Activated naive CD4-positive, alpha-beta T cell treated with anti-CD3 and anti-CD28 coated beads for 36 hours (primary cell): Measurements from ENCODE around the gene GPX7. TPM values are rescaled to one million over a fixed set of nuclear protein-coding genes. Genes with fewer than 3 reads are reported as not detected.

ENCODE experiments used
- CTCF ChIA-PET: fragments of 350-600 bp; sonication (Branson Sonifier 250); formaldehyde crosslinking; loops from one replicate; lab custom pipeline; 2021; ENCODE audit warnings: antibody characterized with exemption; lab: Charles Lee
- DNase-seq: peaks from one replicate; pipeline ENCODE4 v3.0.0-alpha.2; 2020
- H3K27ac Mint-ChIP-seq: one replicate; pipeline ENCODE4 v1.8.0; 2021; ENCODE audit warnings: mild to moderate bottlenecking, mixed read lengths
- H3K27me3 Mint-ChIP-seq: one replicate; pipeline ENCODE4 v1.8.0; 2021; ENCODE audit warnings: low read depth, mixed read lengths
- H3K36me3 Mint-ChIP-seq: one replicate; pipeline ENCODE4 v1.8.0; 2021; ENCODE audit warnings: low read depth, mixed read lengths
- H3K4me1 Mint-ChIP-seq: one replicate; pipeline ENCODE4 v1.8.0; 2021; ENCODE audit warnings: low read depth, mixed read lengths
- H3K4me3 Mint-ChIP-seq: one replicate; pipeline ENCODE4 v1.8.0; 2021; ENCODE audit warnings: mild to moderate bottlenecking, moderate library complexity, mixed read lengths
- H3K9me3 Mint-ChIP-seq: one replicate; pipeline ENCODE4 v1.8.0; 2021; ENCODE audit warnings: mixed read lengths
- intact Hi-C: fragments of 100-400 bp; cut with micrococcal nuclease; formaldehyde crosslinking; loops from one replicate; pipeline ENCODE4 v1.15.1; 2023
- total RNA-seq, 2 experiments: library from RNA; stranded (reverse); gene quantifications; one replicate each; pipeline ENCODE4 v1.2.3, GENCODE V29; 2021

GPX7 gene
- total RNA-seq, 2 experiments from 2014 or later, result 20.4 to 20.6 TPM

- Mint-ChIP-seq H3K27me3 (no peaks in the 10 kb centered on the region), H3K36me3 (peaks cover 3% of the 10 kb centered on the region), H3K27ac (no peak overlapping the region), H3K9me3 (no peaks in the 10 kb centered on the region), H3K4me1 (peaks cover 9% of the 10 kb centered on the region), H3K4me3 (no peak overlapping the region)
- intact Hi-C loops, result no loop called here
- DNase-seq, result no peak
- CTCF ChIA-PET, result interaction anchor here (0.9 kb wide), 1 partner anchor 8 kb away, joined by 3 read pairs; no protein-coding TSS in a partner anchor
These were observed 11.6 kb downstream of the GPX7 start for GRCh38 chr1:52613636-52614373.

GRCh38 chr1:52614671-52615070, 12.5 kb downstream of the GPX7 start:
- no peaks in the 10 kb centered on the region for H3K9me3 Mint-ChIP-seq
- intact Hi-C loops, result no loop called here

GRCh38 chr1:52615489-52616042, 13.4 kb downstream of the GPX7 start:
- H3K27me3 Mint-ChIP-seq, result no peaks in the 10 kb centered on the region
- DNase-seq, result no peak
- peaks cover 9% of the 10 kb centered on the region for H3K4me1 Mint-ChIP-seq
- no peaks in the 10 kb centered on the region for H3K9me3 Mint-ChIP-seq
- H3K27ac Mint-ChIP-seq, result no peak overlapping the region
- intact Hi-C loops, result no loop called here
- CTCF ChIA-PET, result no interaction called here
- peaks cover 6% of the 10 kb centered on the region for H3K36me3 Mint-ChIP-seq
- no peak overlapping the region for H3K4me3 Mint-ChIP-seq

More at GRCh38 chr1:52614671-52615070, 12.5 kb downstream of the GPX7 start:
- Mint-ChIP-seq H3K4me3 (no peak overlapping the region), H3K27me3 (no peaks in the 10 kb centered on the region), H3K27ac (no peak overlapping the region), H3K36me3 (peaks cover 3% of the 10 kb centered on the region), H3K4me1 (peaks cover 9% of the 10 kb centered on the region)
- CTCF ChIA-PET, result no interaction called here
- DNase-seq, result no peak

GRCh38 chr1:52621950-52622349, 19.8 kb downstream of the GPX7 start:
- Mint-ChIP-seq H3K27me3 (no peaks in the 10 kb centered on the region), H3K27ac (no peak overlapping the region), H3K9me3 (peaks cover 3% of the 10 kb centered on the region), H3K4me1 (no peaks in the 10 kb centered on the region), H3K4me3 (no peak overlapping the region), H3K36me3 (peaks cover 5% of the 10 kb centered on the region)
- intact Hi-C loops, result no loop called here
- DNase-seq, result no peak
- CTCF ChIA-PET, result no interaction called here

GRCh38 chr1:52623812-52624211, 21.6 kb downstream of the GPX7 start:
- CTCF ChIA-PET, result interaction anchor here (0.7 kb wide), 1 partner anchor 52 kb away, joined by 3 read pairs; no protein-coding TSS in a partner anchor
- H3K27me3 Mint-ChIP-seq, result no peaks in the 10 kb centered on the region
- H3K27ac Mint-ChIP-seq, result no peak overlapping the region
- H3K9me3 Mint-ChIP-seq, result peaks cover 3% of the 10 kb centered on the region
- intact Hi-C loops, result no loop called here
- peaks cover 5% of the 10 kb centered on the region for H3K36me3 Mint-ChIP-seq
- H3K4me1 Mint-ChIP-seq, result no peaks in the 10 kb centered on the region
- no peak overlapping the region for H3K4me3 Mint-ChIP-seq
- DNase-seq, result no peak

- peaks cover 10% of the 10 kb centered on the region for H3K4me1 Mint-ChIP-seq
- no peaks in the 10 kb centered on the region for H3K36me3 Mint-ChIP-seq
- intact Hi-C loops, result no loop called here
- no peak overlapping the region for H3K4me3 Mint-ChIP-seq
- H3K27me3 Mint-ChIP-seq, result no peaks in the 10 kb centered on the region
- H3K27ac Mint-ChIP-seq, result no peak overlapping the region
- CTCF ChIA-PET, result interaction anchor here (0.7 kb wide), 1 partner anchor 551 kb away, joined by 6 read pairs; no protein-coding TSS in a partner anchor
- H3K9me3 Mint-ChIP-seq, result peaks cover under 1% of the 10 kb centered on the region
- DNase-seq, result no peak
These were observed 24.9 kb downstream of the GPX7 start for GRCh38 chr1:52627028-52627427.

- intact Hi-C loops, result no loop called here
- DNase-seq, result no peak
- no peaks in the 10 kb centered on the region for H3K9me3 Mint-ChIP-seq
- H3K27ac Mint-ChIP-seq, result no peak overlapping the region
- H3K36me3 Mint-ChIP-seq, result no peaks in the 10 kb centered on the region
- peaks cover 18% of the 10 kb centered on the region for H3K4me1 Mint-ChIP-seq
- H3K4me3 Mint-ChIP-seq, result no peak overlapping the region
- CTCF ChIA-PET, result interaction anchor here (0.6 to 1.5 kb wide), 3 partner anchors 8 to 38 kb away, joined by 3 to 4 read pairs (median 4); no protein-coding TSS in a partner anchor
- no peaks in the 10 kb centered on the region for H3K27me3 Mint-ChIP-seq
These were observed 26.6 kb downstream of the GPX7 start for GRCh38 chr1:52628614-52629324.

GRCh38 chr1:52629325-52629643, 27.1 kb downstream of the GPX7 start:
- CTCF ChIA-PET, result interaction anchor here (0.6 to 1.5 kb wide), 3 partner anchors 7 to 38 kb away, joined by 3 to 4 read pairs (median 4); no protein-coding TSS in a partner anchor
- H3K36me3 Mint-ChIP-seq, result no peaks in the 10 kb centered on the region
- H3K27ac Mint-ChIP-seq, result no peak overlapping the region
- no peak for DNase-seq
- no peak overlapping the region for H3K4me3 Mint-ChIP-seq
- no peaks in the 10 kb centered on the region for H3K27me3 Mint-ChIP-seq
- intact Hi-C loops, result no loop called here
- peaks cover 24% of the 10 kb centered on the region for H3K4me1 Mint-ChIP-seq
- no peaks in the 10 kb centered on the region for H3K9me3 Mint-ChIP-seq

GRCh38 chr1:52629667-52630066, 27.5 kb downstream of the GPX7 start:
- peaks cover 27% of the 10 kb centered on the region for H3K4me1 Mint-ChIP-seq
- H3K9me3 Mint-ChIP-seq, result no peaks in the 10 kb centered on the region
- H3K4me3 Mint-ChIP-seq, result no peak overlapping the region
- no peak for DNase-seq
- no peaks in the 10 kb centered on the region for H3K36me3 Mint-ChIP-seq
- intact Hi-C loops, result no loop called here
- H3K27ac Mint-ChIP-seq, result no peak overlapping the region
- CTCF ChIA-PET, result interaction anchor here (0.9 to 1.5 kb wide), 2 partner anchors 9 to 37 kb away, joined by 3 to 4 read pairs; no protein-coding TSS in a partner anchor
- H3K27me3 Mint-ChIP-seq, result no peaks in the 10 kb centered on the region

GRCh38 chr1:52631759-52632331, 29.7 kb downstream of the GPX7 start:
- Mint-ChIP-seq H3K27ac (peak overlapping the region; percentile 86), H3K27me3 (no peaks in the 10 kb centered on the region), H3K36me3 (peaks cover 1% of the 10 kb centered on the region), H3K4me1 (peaks cover 46% of the 10 kb centered on the region), H3K4me3 (peak overlapping the region; percentile 72), H3K9me3 (no peaks in the 10 kb centered on the region)
- CTCF ChIA-PET, result interaction anchor here (0.6 to 1.3 kb wide), 2 partner anchors 28 to 32 kb away, joined by 3 to 4 read pairs; no protein-coding TSS in a partner anchor
- intact Hi-C loops, result no loop called here
- DNase-seq, result no peak

- H3K36me3 Mint-ChIP-seq, result peaks cover 1% of the 10 kb centered on the region
- CTCF ChIA-PET, result interaction anchor here (0.9 to 1.3 kb wide), 2 partner anchors 29 to 217 kb away, joined by 3 to 4 read pairs; no protein-coding TSS in a partner anchor
- H3K9me3 Mint-ChIP-seq, result no peaks in the 10 kb centered on the region
- peak; percentile 73 for DNase-seq
- peak within 1 kb of the TSS; percentile 86 for H3K27ac Mint-ChIP-seq
- H3K4me3 Mint-ChIP-seq, result peak within 1 kb of the TSS; percentile 83
- peaks cover 56% of the 10 kb centered on the region for H3K4me1 Mint-ChIP-seq
- intact Hi-C loops, result loop anchor here (1.0 kb wide), 1 partner anchor 31 kb away; the partner anchor contains the start of gene GPX7
- H3K27me3 Mint-ChIP-seq, result no peaks in the 10 kb centered on the region
These were observed 30.6 kb downstream of the GPX7 start, which contains the start of gene SHISAL2A for GRCh38 chr1:52632732-52633290. Gene SHISAL2A, plus strand, starts transcription at chr1:52633168. Its CDS starts 326 bp downstream, at chr1:52633494.
